SU-DHL-6 (cell line): ENCODE measurements around the gene RBM17.
A peak's percentile ranks its signal among the peaks of the same experiment; 100 is the strongest.
"Not testable (repeated sequence)": the region's sequence is repeated elsewhere in the genome, so short reads cannot be mapped to it uniquely, and the experiment has no call there.

ENCODE experiments used
- H2AFZ ChIP-seq: fragments of 200-600 bp; sonication (generic); 2 replicates; pipeline ENCODE4 v1.6.1; 2014; ENCODE audit warnings: low read depth, mild to moderate bottlenecking, moderate library complexity, mixed read lengths, antibody characterized with exemption, low read length; ENCODE audit not compliant: severe bottlenecking
- H3F3A ChIP-seq: fragments of 200-600 bp; shearing (Covaris generic); 2 replicates; pipeline ENCODE4 v1.6.0; 2016; ENCODE audit warnings: antibody characterized with exemption, mild to moderate bottlenecking; ENCODE audit not compliant: insufficient read depth
- H3K27ac ChIP-seq: fragments of 200-600 bp; sonication (generic); 2 replicates; pipeline ENCODE4 v1.5.1; 2016; ENCODE audit warnings: low read depth, mild to moderate bottlenecking, low read length, moderate library complexity, mixed read lengths
- H3K27me3 ChIP-seq: fragments of 200-600 bp; sonication (generic), shearing (Covaris generic); 2 replicates; pipeline ENCODE4 v1.6.0; 2014; ENCODE audit warnings: mild to moderate bottlenecking, low read length
- H3K36me3 ChIP-seq: fragments of 200-600 bp; sonication (generic); 2 replicates; pipeline ENCODE4 v1.6.1; 2014; ENCODE audit warnings: mild to moderate bottlenecking, low read length, mixed read lengths
- H3K4me2 ChIP-seq: fragments of 300-600, 200-600 bp; shearing (Covaris generic), sonication (generic); 2 replicates; pipeline ENCODE4 v1.6.0; 2014; ENCODE audit warnings: low read length, low read depth, mild to moderate bottlenecking; ENCODE audit not compliant: poor library complexity, severe bottlenecking
- H3K4me3 ChIP-seq: fragments of 200-600 bp; sonication (generic); 2 replicates; pipeline ENCODE4 v1.5.1; 2014; ENCODE audit warnings: antibody characterized with exemption, low read length, mild to moderate bottlenecking, mixed read lengths; ENCODE audit not compliant: insufficient read depth, poor library complexity, severe bottlenecking
- H3K79me2 ChIP-seq: fragments of 200-600 bp; sonication (generic); 2 replicates; pipeline ENCODE4 v1.6.1; 2014; ENCODE audit warnings: mild to moderate bottlenecking, low read length, moderate library complexity; ENCODE audit not compliant: insufficient read depth
- H3K9ac ChIP-seq: fragments of 200-600 bp; sonication (generic); 2 replicates; pipeline ENCODE4 v1.7.0; 2014; ENCODE audit warnings: mild to moderate bottlenecking, low read length
- H3K9me2 ChIP-seq: fragments of 200-600 bp; sonication (generic); replicated peaks from 2 replicates; pipeline ENCODE4 v1.6.1; 2014; ENCODE audit warnings: low read length; ENCODE audit not compliant: insufficient read depth
- H3K9me3 ChIP-seq: fragments of 200-600 bp; sonication (generic); 2 replicates; pipeline ENCODE4 v1.6.1; 2014; ENCODE audit warnings: low read length, mixed read lengths; ENCODE audit not compliant: insufficient read depth
- H4K20me1 ChIP-seq: fragments of 200-600 bp; sonication (generic); 2 replicates; pipeline ENCODE4 v1.6.1; 2014; ENCODE audit warnings: low read depth, mild to moderate bottlenecking, antibody characterized with exemption, low read length, moderate library complexity, mixed read lengths
- EZH2phosphoT487 ChIP-seq: fragments of 200-600 bp; sonication (generic), shearing (Covaris generic); conservative IDR thresholded peaks from 2 replicates; pipeline ENCODE4 v1.6.1; 2018; ENCODE audit warnings: mild to moderate bottlenecking, antibody characterized with exemption, low read length, moderate library complexity, mixed read lengths
- TF ChIP-seq, protein P1 (sequence below): fragments of 200-600 bp; sonication (generic); IDR thresholded peaks from one replicate; pipeline ENCODE4 v1.5.1; 2017; ENCODE audit warnings: antibody characterized with exemption, mild to moderate bottlenecking, low read length, moderate library complexity; ENCODE audit not compliant: insufficient read depth, poor library complexity, severe bottlenecking

Gene RBM17

DNA sequence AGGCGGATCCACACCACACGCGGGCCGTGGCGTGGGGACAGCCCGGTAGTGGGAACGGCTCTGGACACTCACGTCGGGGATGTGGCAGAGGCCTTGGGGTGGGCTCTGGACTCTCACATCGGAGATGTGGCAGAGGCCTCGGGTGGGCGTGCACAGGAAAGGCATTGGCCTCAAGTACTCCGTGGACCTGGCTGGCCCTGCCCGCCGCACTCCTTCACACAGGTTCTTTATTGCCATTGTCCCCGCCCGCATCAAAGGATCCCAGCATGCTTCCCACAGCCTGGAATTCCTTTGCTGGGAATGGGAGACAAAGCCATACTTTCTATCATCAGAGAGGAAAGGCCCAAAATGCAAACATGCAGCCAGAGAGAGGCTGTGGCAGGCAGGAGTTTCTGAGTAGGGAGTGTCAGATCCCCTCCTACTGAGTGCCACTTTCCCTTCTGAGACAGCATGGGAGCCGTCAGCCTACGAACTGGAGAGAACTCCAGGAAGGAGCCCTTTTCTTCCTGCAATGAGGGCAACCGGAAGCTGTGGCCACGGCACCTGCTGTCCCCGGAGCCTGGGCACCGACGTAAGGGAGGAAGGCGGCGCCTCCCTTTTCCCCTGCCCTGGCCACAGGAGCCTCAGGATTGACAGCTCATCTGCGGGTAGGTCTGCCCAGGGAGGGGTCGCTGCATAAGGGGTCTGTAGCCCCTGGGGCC, 51.5 kb downstream of the RBM17 start:
- no peak overlapping the region for H3K27ac ChIP-seq

DNA sequence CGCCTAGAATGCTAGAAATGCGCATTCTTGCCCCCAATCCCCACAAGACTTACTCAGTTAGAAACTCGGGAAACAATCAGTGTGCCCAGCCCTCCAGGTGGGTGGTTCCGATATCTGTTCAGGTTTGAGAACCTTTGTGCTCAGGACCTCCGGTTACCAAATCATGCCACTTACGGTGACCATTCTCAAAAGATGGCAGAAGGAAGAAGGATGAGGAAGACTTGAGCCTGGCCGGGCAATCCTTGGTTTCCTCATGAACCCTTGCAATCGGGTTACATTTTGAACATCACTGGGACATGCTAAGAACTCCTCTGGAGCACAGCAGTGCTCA, 52.1 kb downstream of the RBM17 start:
- Histone ChIP-seq H2AFZ (no peak overlapping the region), H3K27ac (no peak overlapping the region)
- TF ChIP-seq, protein P1, sequence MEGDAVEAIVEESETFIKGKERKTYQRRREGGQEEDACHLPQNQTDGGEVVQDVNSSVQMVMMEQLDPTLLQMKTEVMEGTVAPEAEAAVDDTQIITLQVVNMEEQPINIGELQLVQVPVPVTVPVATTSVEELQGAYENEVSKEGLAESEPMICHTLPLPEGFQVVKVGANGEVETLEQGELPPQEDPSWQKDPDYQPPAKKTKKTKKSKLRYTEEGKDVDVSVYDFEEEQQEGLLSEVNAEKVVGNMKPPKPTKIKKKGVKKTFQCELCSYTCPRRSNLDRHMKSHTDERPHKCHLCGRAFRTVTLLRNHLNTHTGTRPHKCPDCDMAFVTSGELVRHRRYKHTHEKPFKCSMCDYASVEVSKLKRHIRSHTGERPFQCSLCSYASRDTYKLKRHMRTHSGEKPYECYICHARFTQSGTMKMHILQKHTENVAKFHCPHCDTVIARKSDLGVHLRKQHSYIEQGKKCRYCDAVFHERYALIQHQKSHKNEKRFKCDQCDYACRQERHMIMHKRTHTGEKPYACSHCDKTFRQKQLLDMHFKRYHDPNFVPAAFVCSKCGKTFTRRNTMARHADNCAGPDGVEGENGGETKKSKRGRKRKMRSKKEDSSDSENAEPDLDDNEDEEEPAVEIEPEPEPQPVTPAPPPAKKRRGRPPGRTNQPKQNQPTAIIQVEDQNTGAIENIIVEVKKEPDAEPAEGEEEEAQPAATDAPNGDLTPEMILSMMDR = no peak
- no peak for TF ChIP-seq EZH2phosphoT487

More for the DNA sequence above, 51.5 kb downstream of the RBM17 start:
- no peak overlapping the region for H3K9ac ChIP-seq
- H3K4me3 ChIP-seq = no peak overlapping the region
- no peak for TF ChIP-seq EZH2phosphoT487
- TF ChIP-seq, protein P1 = no peak
- H3K9me2 ChIP-seq = no peaks in the 10 kb centered on the region
- no peaks in the 10 kb centered on the region for H3K36me3 ChIP-seq
- no peak overlapping the region for H3K4me2 ChIP-seq
- H3K27me3 ChIP-seq = no peaks in the 10 kb centered on the region
- H3K9me3 ChIP-seq = no peaks in the 10 kb centered on the region
- no peaks in the 10 kb centered on the region; the same call in 1 of the 2 replicates for H3K79me2 ChIP-seq
- H4K20me1 ChIP-seq = no peaks in the 10 kb centered on the region
- no peak overlapping the region for H2AFZ ChIP-seq
- no peaks in the 10 kb centered on the region for H3F3A ChIP-seq

DNA sequence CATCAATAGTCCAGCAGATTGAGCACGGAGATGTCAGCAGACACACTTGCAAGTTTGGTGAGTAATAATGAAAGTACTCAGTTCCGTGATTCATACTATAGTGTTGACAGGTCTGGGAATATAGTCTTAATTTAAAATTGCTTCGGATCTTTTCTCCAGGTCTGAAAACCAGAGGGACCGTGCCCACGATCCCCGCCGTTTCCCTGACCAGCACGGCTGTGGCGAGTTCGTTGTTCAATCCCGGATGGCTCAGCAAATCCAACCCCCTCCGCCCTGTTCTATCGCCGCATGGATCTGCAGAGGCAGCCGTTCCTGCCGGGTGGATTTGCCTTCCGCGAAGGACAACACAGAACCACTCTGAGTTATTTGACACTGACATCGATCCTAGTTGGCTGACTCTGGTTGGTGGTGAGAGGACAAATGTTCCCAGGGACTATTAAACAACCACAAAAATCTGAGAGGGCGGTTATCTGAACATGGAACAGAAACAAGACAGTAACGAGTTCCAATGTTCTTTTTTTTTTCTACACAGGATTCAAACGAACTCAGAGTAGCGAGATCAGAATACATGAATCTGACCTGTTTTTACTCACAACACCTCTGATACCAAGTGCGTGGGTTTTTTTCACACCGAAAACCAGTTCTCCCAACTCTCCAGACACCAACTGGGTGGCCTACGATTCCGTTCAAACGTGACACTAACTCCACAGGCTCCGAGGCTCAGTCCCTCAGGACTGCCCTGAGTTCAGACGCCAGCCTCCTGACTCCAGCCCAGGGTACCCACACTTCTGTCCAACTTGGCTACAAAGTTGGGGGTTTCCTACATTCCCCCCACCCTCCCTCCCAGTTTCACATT, 52.7 kb downstream of the RBM17 start:
- Histone ChIP-seq H3K27me3 (no peaks in the 10 kb centered on the region), H3K9ac (no peak overlapping the region), H3K27ac (no peak overlapping the region), H3K9me2 (no peaks in the 10 kb centered on the region), H3K36me3 (no peaks in the 10 kb centered on the region), H3K79me2 (peaks cover 10% of the 10 kb centered on the region; the same call in 1 of the 2 replicates), H3K4me3 (no peak overlapping the region), H3K4me2 (peak overlapping the region; percentile 24), H2AFZ (no peak overlapping the region), H3K9me3 (no peaks in the 10 kb centered on the region), H3F3A (no peaks in the 10 kb centered on the region), H4K20me1 (no peaks in the 10 kb centered on the region)
- TF ChIP-seq, protein P1 = no peak
- no peak for TF ChIP-seq EZH2phosphoT487

More for the DNA sequence above, 52.1 kb downstream of the RBM17 start:
- H3K27me3 ChIP-seq = no peaks in the 10 kb centered on the region
- peak overlapping the region; percentile 24 for H3K4me2 ChIP-seq
- no peaks in the 10 kb centered on the region for H3K9me3 ChIP-seq
- H3F3A ChIP-seq = no peaks in the 10 kb centered on the region
- H4K20me1 ChIP-seq = no peaks in the 10 kb centered on the region
- no peak overlapping the region for H3K9ac ChIP-seq
- no peaks in the 10 kb centered on the region for H3K36me3 ChIP-seq
- peaks cover 4% of the 10 kb centered on the region; the same call in 1 of the 2 replicates for H3K79me2 ChIP-seq
- H3K9me2 ChIP-seq = no peaks in the 10 kb centered on the region
- no peak overlapping the region for H3K4me3 ChIP-seq

DNA sequence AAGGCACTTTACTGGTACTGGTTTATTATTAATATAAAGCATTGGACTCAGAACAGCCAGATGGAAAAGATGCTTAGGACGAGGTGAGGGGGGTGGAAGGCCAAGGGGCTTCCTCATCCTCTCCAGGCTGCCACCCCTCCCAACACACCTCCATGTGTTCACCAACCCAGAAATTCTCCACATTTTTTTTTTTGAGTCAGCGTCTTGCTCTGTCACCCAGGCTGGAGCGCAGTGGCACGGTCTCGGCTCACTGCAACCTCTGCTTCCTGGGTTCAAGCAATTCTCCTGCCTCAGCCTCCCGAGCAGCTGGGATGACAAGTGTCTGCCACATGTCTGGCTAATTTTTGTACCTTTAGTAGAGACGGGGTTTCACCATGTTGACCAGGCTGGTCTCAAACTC, 53.4 kb downstream of the RBM17 start:
- H3K9me3 ChIP-seq, H2AFZ ChIP-seq, H3K9me2 ChIP-seq, H3F3A ChIP-seq, H3K9ac ChIP-seq, H3K36me3 ChIP-seq, H3K4me3 ChIP-seq, H3K27me3 ChIP-seq, H3K27ac ChIP-seq, H4K20me1 ChIP-seq, H3K4me2 ChIP-seq: not testable (repeated sequence)
- H3K79me2 ChIP-seq = peaks cover 15% of the 10 kb centered on the region
